Thyroid gland (tissue), 4 donors: ENCODE data around the gene ARGLU1. TPM values are rescaled to one million over a fixed set of nuclear protein-coding genes. Genes with fewer than 3 reads are reported as not detected.

Experiments
- DNase-seq, 2 donors: peaks; one replicate each; pipeline ENCODE4 v3.0.0-alpha.2; 2019
- H3K27ac ChIP-seq, 3 donors: fragments of 200-600 bp; sonication (generic); 1 replicate in 2 of 3; 2 replicates in 1 of 3; pipeline ENCODE4 v1.5.1; 2016 to 2019; ENCODE audit warnings: mild to moderate bottlenecking in 1 of 3, moderate library complexity in 1 of 3
- H3K27me3 ChIP-seq: fragments of 200-600 bp; sonication (generic); one replicate; pipeline ENCODE4 v1.5.1; 2019
- H3K36me3 ChIP-seq, 2 donors: fragments of 200-600 bp; sonication (generic); one replicate each; pipeline ENCODE4 v1.5.1; 2016 to 2019
- H3K4me1 ChIP-seq, 2 donors: fragments of 200-600 bp; sonication (generic); one replicate each; pipeline ENCODE4 v1.5.1; 2017 to 2019
- H3K4me3 ChIP-seq, 3 donors: fragments of 200-600 bp; sonication (generic); replicated peaks in 1 of 3; 1 replicate in 2 of 3; 2 replicates in 1 of 3; pipeline ENCODE4 v1.5.1; 2016; ENCODE audit warnings: mild to moderate bottlenecking in 1 of 3
- H3K9me3 ChIP-seq: fragments of 200-600 bp; sonication (generic); one replicate; pipeline ENCODE4 v1.5.1; 2017
- CTCF ChIP-seq, 6 experiments: fragments of 200-600 bp in 3 of 6; fragments of 450-650 bp in 3 of 6; sonication (generic) in 3 of 6; IDR thresholded peaks; one replicate each; pipeline ENCODE4 v1.5.1; 2016 to 2019; ENCODE audit warnings: antibody characterized with exemption in 6 of 6, mild to moderate bottlenecking in 2 of 6, inconsistent platforms in 1 of 6, moderate library complexity in 1 of 6
- POLR2A ChIP-seq, 2 donors: fragments of 450-650 bp; IDR thresholded peaks; one replicate each; pipeline ENCODE4 v1.6.1; 2017; ENCODE audit warnings: antibody characterized with exemption in 2 of 2, mild to moderate bottlenecking in 2 of 2, moderate library complexity in 1 of 2
- WGBS, 2 donors: methylation state at CpG; one replicate each; pipeline ENCODE4 v1.1.5; 2017; 5-methylcytosine and 5-hydroxymethylcytosine counted together
- intact Hi-C: fragments of 100-400 bp; cut with DNase I; formaldehyde crosslinking; loops from one replicate; pipeline ENCODE4 v1.15.1; 2023
- total RNA-seq, 4 donors: library from RNA; depleted of rRNA; stranded (reverse); fragments of >200 nt; gene quantifications; one replicate each; pipeline ENCODE4 v1.2.3, GENCODE V29; 2016

The ARGLU1 gene
- total RNA-seq, 4 donors from 2014 or later: 73.9 to 165 (median 119) TPM

- DNase-seq: peak; percentile 12 to 45
Observed at GRCh38 chr13:106534639-106535551, 33.0 kb downstream of the ARGLU1 start.

GRCh38 chr13:106533943-106534638 lies 33.8 kb downstream of the ARGLU1 start:
- peak overlapping the region; percentile 35 to 68 (median 63) for H3K4me3 ChIP-seq
- H3K27ac ChIP-seq: peak overlapping the region; percentile 22 to 77 (median 73)
- no peaks in the 10 kb centered on the region for H3K27me3 ChIP-seq
- H3K36me3 ChIP-seq: no peaks in the 10 kb centered on the region
- H3K9me3 ChIP-seq: no peaks in the 10 kb centered on the region
- 2% methylated on average over 28 to 61 of the region's 66 CpGs for WGBS, 2 donors
- peaks cover 0 to 6% of the 10 kb centered on the region in 2 donors for H3K4me1 ChIP-seq
- TF ChIP-seq CTCF (IDR thresholded peaks at IDR 0.05): no peak
- TF ChIP-seq POLR2A (IDR thresholded peaks at IDR 0.05): no peak
- DNase-seq: peak; percentile 54 to 61
- intact Hi-C loops: loop anchor here (10.0 kb wide), 1 partner anchor 449 kb away; no protein-coding TSS in a partner anchor

More at GRCh38 chr13:106534639-106535551, 33.0 kb downstream of the ARGLU1 start:
- Histone ChIP-seq H3K27ac (peak overlapping the region; percentile 22 to 77 (median 73)), H3K27me3 (no peaks in the 10 kb centered on the region), H3K9me3 (no peaks in the 10 kb centered on the region), H3K36me3 (no peaks in the 10 kb centered on the region), H3K4me3 (peak overlapping the region; percentile 35 to 68 (median 63)), H3K4me1 (peaks cover 0 to 6% of the 10 kb centered on the region in 2 donors)
- TF ChIP-seq POLR2A (IDR thresholded peaks at IDR 0.05): no peak
- no peak for TF ChIP-seq CTCF (IDR thresholded peaks at IDR 0.05)
- WGBS, 2 donors: 1% methylated on average over 27 to 41 of the region's 121 CpGs
- intact Hi-C loops: loop anchor here (10.0 kb wide), 1 partner anchor 450 kb away; no protein-coding TSS in a partner anchor

GRCh38 chr13:106533101-106533942 lies 34.6 kb downstream of the ARGLU1 start:
- Histone ChIP-seq H3K27ac (peak overlapping the region; percentile 44 to 77 (median 73)), H3K4me1 (peaks cover 0 to 6% of the 10 kb centered on the region in 2 donors), H3K4me3 (peak overlapping the region in 2 of 3 donors; percentile 63 to 68), H3K36me3 (no peaks in the 10 kb centered on the region), H3K9me3 (no peaks in the 10 kb centered on the region), H3K27me3 (no peaks in the 10 kb centered on the region)
- 5 to 9% methylated on average over 39 to 44 of the region's 44 CpGs for WGBS, 2 donors
- TF ChIP-seq CTCF (IDR thresholded peaks at IDR 0.05) (peak in 4 of 6 experiments; percentile 31 to 76 (median 49)), POLR2A (IDR thresholded peaks at IDR 0.05) (no peak)
- intact Hi-C loops: loop anchor here (10.0 kb wide), 1 partner anchor 449 kb away; no protein-coding TSS in a partner anchor
- DNase-seq: peak; percentile 86 to 90

GRCh38 chr13:106532111-106532929 lies 35.6 kb downstream of the ARGLU1 start:
- Histone ChIP-seq H3K27me3 (no peaks in the 10 kb centered on the region), H3K36me3 (no peaks in the 10 kb centered on the region), H3K27ac (peak overlapping the region in 2 of 3 donors; percentile 44 to 52), H3K4me1 (peaks cover 0 to 6% of the 10 kb centered on the region in 2 donors), H3K9me3 (no peaks in the 10 kb centered on the region), H3K4me3 (peak overlapping the region in 1 of 3 donors; percentile 11)
- TF ChIP-seq CTCF (IDR thresholded peaks at IDR 0.05): no peak
- TF ChIP-seq POLR2A (IDR thresholded peaks at IDR 0.05): no peak
- WGBS, 2 donors: 42 to 61% methylated on average over 18 of the region's 18 CpGs
- DNase-seq: peak; percentile 6 to 10
- intact Hi-C loops: loop anchor here (10.0 kb wide), 1 partner anchor 448 kb away; no protein-coding TSS in a partner anchor
